Measurements from ENCODE around the gene GHRHR.

Gene GHRHR

GRCh38 chr7:31006857-31007256 lies 43.1 kb downstream of the GHRHR start:
- no peak for DNase-seq (ENCODE audit: low spot score)

- DNase-seq (ENCODE audit: low spot score), result no peak
Observed at GRCh38 chr7:31007634-31008033, 43.9 kb downstream of the GHRHR start.

- DNase-seq (ENCODE audit: low spot score), result no peak
Observed at GRCh38 chr7:31014826-31015225, 51.1 kb downstream of the GHRHR start.

- no peak for DNase-seq (ENCODE audit: low spot score)
Observed at GRCh38 chr7:31017032-31017675, 53.4 kb downstream of the GHRHR start.

- DNase-seq (ENCODE audit: low spot score), result no peak
Observed at GRCh38 chr7:31017721-31018120, 54.0 kb downstream of the GHRHR start.

GRCh38 chr7:31019509-31019908 lies 55.8 kb downstream of the GHRHR start:
- no peak for DNase-seq (ENCODE audit: low spot score)

GRCh38 chr7:31020161-31020560 lies 56.4 kb downstream of the GHRHR start:
- no peak for DNase-seq (ENCODE audit: low spot score)

GRCh38 chr7:31020652-31021051 lies 56.9 kb downstream of the GHRHR start:
- no peak for DNase-seq (ENCODE audit: low spot score)

GRCh38 chr7:31022117-31022516 lies 58.4 kb downstream of the GHRHR start:
- DNase-seq (ENCODE audit: low spot score), result no peak

GRCh38 chr7:31022726-31023125 lies 59.0 kb downstream of the GHRHR start:
- DNase-seq (ENCODE audit: low spot score), result no peak

GRCh38 chr7:31023877-31024276 lies 60.1 kb downstream of the GHRHR start:
- no peak for DNase-seq (ENCODE audit: low spot score)

GRCh38 chr7:31027161-31027965 lies 63.6 kb downstream of the GHRHR start:
- DNase-seq (ENCODE audit: low spot score), result no peak

- no peak for DNase-seq (ENCODE audit: low spot score)
Observed at GRCh38 chr7:31028006-31028405, 64.3 kb downstream of the GHRHR start.

- DNase-seq (ENCODE audit: low spot score), result no peak
Observed at GRCh38 chr7:31028417-31028992, 64.8 kb downstream of the GHRHR start.

Measured in LoVo (cell line).